ENCODE data around the gene BPTF.
"Not testable (repeated sequence)": the region's sequence is repeated elsewhere in the genome, so short reads cannot be mapped to it uniquely, and the experiment has no call there.

Gene BPTF

DNA sequence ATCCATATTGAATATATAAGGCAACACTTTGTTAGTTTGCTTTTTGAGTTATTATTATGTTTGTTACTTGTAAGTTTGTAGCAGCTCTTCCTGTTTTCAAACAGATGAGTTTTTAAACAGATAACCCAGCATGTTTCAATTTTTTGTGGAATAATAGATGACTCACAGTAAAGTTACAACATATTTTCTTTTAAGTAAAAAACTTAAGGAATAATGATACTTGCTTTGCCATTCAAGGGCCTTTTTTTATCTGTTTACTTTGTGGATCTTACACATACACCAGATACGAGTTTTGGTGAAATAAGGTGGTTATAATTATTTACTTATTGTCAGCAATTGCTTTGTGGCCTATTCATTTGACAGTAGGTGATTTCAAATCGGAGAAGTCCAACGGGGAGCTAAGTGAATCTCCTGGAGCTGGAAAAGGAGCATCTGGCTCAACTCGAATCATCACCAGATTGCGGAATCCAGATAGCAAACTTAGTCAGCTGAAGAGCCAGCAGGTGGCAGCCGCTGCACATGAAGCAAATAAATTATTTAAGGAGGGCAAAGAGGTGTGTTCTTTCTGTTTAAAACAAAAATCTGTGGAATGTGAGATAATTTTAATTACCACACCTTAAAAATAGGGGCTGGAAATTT is 66.3 kb downstream of the BPTF start:
- no peak for DNase-seq

GRCh38 chr17:67902511-67903231 is 77.4 kb downstream of the BPTF start:
- DNase-seq, result no peak

DNA sequence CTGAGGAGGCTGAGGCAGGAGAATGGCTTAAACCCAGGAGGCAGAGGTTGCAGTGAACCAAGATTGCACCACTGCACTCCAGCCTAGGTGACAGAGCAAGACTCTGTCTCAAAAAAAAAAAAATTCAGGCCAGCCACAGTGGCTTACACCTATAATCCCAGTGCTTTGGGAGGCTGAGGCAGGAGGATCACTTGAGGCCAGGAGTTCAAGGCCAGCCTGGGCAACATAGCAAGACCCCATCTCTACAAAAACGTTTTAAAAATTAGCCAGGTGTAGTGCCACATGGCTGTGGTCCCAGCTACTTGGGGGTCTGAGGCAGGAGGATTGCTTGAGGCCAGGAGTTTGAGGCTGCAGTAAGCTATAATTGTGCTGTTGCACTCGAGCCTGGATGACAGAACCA is 80.0 kb downstream of the BPTF start:
- not testable (repeated sequence) for DNase-seq

GRCh38 chr17:67910117-67910803 is 85.0 kb downstream of the BPTF start:
- not testable (repeated sequence) for DNase-seq

DNA sequence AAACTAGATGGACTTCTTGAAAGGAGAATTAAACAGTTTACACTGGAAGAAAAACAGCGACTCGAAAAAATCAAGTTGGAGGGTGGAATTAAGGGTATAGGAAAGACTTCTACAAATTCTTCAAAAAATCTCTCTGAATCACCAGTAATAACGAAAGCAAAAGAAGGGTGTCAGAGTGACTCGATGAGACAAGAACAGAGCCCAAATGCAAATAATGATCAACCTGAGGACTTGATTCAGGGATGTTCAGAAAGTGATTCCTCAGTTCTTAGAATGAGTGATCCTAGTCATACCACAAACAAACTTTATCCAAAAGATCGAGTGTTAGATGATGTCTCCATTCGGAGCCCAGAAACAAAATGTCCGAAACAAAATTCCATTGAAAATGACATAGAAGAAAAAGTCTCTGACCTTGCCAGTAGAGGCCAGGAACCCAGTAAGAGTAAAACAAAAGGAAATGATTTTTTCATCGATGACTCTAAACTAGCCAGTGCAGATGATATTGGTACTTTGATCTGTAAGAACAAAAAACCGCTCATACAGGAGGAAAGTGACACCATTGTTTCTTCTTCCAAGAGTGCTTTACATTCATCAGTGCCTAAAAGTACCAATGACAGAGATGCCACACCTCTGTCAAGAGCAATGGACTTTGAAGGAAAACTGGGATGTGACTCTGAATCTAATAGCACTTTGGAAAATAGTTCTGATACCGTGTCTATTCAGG is 85.9 kb downstream of the BPTF start:
- DNase-seq, result no peak

GRCh38 chr17:67912088-67912487 is 86.8 kb downstream of the BPTF start:
- DNase-seq, result no peak

DNA sequence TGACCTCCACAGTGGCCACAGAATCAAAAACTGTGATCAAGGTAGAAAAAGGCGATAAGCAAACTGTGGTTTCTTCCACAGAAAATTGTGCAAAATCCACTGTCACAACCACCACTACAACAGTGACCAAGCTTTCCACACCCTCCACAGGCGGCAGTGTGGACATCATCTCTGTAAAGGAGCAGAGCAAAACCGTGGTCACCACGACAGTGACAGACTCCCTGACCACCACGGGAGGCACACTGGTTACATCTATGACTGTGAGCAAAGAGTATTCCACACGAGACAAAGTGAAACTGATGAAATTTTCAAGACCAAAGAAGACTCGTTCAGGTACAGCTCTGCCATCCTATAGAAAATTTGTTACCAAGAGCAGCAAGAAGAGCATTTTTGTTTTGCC is 87.4 kb downstream of the BPTF start:
- DNase-seq, result no peak

DNA sequence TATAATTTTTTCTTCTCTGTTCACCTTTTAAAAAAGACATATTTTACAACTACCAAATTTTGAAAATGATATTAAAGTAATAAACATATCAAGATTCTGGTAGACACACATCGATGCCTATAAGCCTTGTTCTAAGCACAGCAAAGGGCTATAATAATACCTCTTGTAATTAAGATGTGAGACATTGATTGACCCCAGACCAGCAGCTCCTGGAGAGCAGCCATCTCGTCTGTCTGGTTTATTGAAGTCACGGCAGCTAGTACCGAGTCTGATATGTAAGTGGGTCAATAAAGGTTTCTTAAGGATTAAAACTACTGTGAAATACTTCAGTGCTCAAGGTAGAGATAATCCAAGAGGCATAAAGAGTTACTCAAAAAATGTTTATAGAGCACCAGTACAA is 94.9 kb downstream of the BPTF start:
- DNase-seq, result no peak

DNA sequence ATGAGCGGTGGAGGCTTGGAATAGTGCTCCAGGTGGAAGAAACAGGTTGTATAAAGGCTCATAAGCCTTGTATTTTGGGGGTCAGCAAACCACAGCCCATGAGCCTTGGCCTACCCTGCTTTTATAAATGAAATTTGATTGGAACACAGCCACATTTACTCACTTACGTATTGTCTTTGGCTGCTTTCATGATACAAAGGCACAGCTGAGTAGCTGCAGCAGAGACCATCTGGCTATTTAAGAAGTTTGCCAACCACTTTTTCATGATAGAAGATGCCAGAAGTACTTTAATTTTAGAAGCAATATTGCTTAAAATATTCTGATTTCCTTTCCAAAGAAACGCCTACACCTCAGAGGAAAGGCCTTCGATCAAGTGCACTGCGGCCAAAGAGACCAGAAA is 97.2 kb downstream of the BPTF start:
- DNase-seq, result no peak

GRCh38 chr17:67928842-67929241 is 103.5 kb downstream of the BPTF start:
- DNase-seq, result not testable (repeated sequence)

DNA sequence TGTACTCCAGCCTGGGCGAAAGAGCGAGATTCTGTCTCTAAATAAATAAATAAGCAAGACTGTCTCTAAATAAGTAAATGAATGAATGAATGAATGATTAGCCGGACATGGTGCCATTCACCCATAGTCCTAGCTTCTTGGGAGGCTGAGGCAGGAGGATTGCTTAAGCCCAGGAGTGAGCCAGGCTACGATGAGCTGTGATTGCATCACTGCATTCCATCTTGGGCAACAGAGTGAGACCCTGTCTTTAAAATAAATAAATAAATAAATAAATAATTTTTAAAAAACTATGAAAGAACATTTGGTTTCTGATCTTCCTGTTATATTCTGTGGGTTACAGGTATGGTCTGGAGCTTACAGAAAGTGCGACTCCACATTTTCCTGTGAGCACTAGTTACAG is 105.9 kb downstream of the BPTF start:
- no peak for DNase-seq

DNA sequence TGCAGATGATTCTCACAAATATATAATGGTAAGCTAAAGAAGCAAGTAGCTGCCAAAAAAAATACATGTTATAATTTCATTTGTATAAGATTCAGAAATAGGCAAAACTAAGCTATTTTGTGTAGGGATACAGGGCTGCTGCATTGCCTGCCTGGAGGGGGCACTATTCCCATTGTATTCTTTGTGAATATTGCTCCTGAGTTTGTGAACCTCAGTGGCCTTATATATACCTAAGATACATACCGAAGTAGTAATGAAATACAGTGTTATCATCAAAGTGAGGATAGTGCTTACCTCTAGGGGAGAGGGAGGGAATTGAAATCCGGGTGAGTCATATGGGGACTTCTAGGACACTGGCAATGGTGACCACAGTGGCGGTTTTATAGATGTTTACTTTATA is 117.5 kb downstream of the BPTF start:
- DNase-seq, result peak; percentile 6

- DNase-seq, result no peak
These were observed 118.7 kb downstream of the BPTF start for GRCh38 chr17:67944035-67944434.

DNA sequence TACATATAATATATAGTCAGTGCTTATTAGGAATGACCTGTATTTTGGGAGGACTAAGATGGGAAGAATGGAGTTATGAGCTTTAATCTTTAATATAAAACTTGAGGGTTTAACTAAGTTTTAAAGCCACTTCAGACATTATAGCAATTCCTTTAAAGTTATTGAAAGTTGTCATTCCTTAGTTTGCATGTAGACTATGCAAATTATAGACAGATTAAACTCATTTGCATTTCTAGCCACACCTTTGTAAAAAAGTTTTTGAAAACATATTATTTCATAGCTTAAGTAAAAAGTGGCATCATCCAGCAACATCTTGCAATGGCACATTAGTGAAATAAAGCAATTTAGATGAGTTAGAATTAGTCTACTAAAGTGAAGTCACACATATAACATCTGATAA is 121.2 kb downstream of the BPTF start:
- DNase-seq, result no peak

GRCh38 chr17:67947325-67947813 is 122.1 kb downstream of the BPTF start:
- DNase-seq, result no peak

DNA sequence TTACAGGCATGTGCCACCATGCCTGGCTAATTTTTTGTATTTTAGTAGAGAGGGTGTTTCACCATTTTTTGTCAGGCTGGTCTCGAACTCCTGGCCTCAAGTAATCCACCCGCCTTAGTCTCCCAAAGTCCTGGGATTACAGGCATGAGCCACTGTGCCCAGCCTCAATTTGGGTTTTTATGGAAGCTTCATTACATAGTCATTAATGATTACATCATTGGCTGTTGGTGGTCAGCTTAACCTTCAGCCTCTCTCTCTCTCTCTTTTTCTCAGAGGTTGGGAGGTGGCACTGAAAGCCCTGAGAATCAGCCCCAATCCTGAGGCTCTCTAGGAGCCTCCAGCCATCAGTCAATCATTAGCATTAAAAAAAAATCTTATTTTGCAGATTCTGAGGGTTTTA is 125.6 kb downstream of the BPTF start:
- no peak for DNase-seq

- no peak for DNase-seq
These were observed 134.2 kb downstream of the BPTF start for GRCh38 chr17:67959510-67959909.

DNA sequence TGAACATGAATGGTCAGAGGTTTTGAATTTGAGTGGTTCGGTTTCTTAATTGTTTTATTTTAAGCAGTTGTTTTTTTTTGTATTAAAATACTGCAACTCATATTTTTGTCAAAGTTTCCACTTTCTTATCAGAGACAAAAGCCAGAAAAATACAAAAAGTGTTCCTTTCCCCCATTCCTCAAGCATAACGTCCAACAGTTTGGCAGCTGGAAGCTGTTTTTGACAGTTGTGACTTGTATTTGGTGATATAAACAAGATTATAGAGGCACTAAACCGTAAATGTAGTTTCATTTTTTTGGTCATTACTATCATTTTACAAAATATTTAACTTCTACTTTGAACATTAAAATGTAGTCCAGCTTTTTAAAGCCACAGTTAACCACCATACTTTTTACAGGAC is 135.0 kb downstream of the BPTF start:
- DNase-seq, result not testable (repeated sequence)

DNA sequence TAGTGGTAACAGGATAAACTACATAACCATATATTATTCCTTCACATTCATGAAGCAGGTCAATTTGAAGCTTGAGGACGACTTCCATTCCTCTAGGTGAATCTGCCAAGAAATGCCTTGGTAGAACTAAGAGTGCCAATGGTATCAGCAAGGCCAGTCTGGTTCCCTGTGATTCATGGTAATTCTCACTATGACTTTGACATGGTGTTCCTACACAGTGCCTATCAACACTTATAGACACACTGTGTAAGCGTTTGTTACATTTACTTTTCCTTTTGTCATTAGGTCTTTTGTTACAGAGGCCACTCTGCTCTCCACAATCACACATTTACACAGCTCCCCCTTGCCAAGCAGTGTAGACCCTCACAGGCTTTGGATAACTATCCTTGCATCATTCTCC is 136.9 kb downstream of the BPTF start:
- not testable (repeated sequence) for DNase-seq

DNA sequence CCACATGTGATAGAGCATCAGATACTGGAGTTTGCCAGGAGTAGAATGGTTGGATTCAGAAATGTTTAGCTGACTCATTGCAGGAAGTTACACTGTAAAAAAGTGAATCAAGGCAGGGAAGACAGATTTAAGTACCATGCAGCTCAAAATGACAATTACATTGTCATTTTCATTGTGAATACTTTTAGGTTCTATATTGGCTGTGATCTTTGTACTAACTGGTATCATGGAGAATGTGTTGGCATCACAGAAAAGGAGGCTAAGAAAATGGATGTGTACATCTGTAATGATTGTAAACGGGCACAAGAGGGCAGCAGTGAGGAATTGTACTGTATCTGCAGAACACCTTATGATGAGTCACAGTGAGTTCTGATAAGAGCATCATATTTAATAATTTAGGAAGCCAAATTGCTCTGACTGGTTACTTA is 137.9 kb downstream of the BPTF start:
- peak; percentile 81 for DNase-seq

DNA sequence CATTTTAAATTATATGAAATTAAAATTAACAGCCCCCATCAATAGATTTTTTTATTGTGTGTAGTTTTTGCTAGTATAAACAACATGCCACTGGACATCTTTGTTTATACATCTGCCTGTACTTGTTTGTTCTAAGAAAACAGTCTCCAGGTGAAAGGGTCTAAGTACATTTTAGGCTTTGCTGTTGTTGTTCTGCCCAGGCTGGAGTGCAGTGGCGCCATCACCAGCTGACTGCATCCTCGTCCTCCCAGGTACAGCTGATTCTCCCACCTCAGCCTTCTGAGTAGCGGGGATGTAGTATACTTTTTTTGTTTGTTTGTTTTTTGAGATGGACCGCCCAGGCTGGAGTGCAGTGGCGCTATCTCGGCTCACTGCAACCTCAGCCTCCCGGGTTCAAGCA is 145.5 kb downstream of the BPTF start:
- no peak for DNase-seq

DNA sequence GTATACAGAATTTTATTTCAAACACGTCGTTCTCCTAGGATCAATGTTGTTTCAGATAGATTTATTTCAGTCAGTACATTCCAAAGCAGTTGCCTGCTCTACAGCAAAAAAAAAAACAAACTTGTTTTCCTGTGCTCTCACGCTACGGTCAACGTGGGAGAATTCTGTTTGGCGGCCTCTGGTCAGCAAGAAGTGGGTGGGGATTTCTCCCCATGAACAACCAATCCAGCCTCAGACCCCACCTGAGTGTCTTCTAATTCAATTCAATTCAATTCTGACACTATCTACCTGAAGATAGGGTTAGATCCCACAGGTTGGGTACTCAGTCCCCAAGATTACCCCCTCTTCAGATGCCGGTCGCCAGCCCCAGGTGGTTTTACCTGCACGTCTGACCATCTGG is 148.9 kb downstream of the BPTF start:
- DNase-seq, result no peak

- no peak for DNase-seq
These were observed 149.3 kb downstream of the BPTF start for GRCh38 chr17:67974598-67975066.
